ENCODE measurements around the gene FLT3LG. TPM values are rescaled to one million over a fixed set of nuclear protein-coding genes. Genes with fewer than 3 reads are reported as not detected.

Gene FLT3LG
- total and polyA plus RNA-seq, 9 of the 15 experiments (the other 6 are each of a cell fraction or from before 2014, with no cell fraction given) = 0.31 to 6.4 (median 1.1) TPM

DNA sequence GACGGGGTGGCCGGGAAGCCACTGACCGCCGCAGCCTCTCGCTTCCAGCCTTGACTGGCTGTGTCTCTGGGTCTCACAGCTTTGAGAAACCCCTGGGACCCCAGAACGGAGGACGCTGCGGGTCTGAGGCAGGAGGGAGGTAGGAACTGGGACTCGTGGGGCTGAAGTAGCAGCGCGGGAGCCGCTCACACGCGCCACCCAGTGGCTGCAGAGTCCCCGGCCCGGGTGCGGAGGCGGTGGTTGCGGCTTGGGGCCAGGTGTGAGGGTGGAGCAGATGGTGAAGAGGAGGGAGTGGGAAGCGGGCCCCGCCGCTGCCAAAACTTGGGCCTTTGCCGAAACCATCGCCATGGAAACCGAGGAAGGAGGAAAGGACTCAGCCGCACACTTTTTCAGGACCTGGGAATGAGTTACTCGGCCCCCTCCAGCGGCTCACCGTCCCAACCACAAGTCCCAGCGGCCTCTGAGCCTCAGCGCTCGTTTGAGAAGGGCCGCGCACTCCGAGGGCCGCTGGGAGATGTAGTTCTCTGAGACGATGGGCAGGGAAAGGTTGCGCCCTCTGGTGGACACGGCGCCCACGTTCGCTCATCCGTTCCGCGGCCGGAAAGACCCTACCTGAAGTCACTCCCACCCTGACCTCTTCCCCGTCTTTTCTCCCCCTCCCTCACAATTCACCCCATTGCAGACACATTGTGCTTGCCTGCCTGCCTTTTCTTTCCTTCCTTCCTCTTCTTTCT is 30.5 kb upstream of the FLT3LG start (continued):
- TF ChIP-seq, protein P1, sequence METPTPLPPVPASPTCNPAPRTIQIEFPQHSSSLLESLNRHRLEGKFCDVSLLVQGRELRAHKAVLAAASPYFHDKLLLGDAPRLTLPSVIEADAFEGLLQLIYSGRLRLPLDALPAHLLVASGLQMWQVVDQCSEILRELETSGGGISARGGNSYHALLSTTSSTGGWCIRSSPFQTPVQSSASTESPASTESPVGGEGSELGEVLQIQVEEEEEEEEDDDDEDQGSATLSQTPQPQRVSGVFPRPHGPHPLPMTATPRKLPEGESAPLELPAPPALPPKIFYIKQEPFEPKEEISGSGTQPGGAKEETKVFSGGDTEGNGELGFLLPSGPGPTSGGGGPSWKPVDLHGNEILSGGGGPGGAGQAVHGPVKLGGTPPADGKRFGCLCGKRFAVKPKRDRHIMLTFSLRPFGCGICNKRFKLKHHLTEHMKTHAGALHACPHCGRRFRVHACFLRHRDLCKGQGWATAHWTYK (CRISPR knock-in tag; IDR thresholded peaks at IDR 0.05) = no peak
- TF ChIP-seq, protein P2, sequence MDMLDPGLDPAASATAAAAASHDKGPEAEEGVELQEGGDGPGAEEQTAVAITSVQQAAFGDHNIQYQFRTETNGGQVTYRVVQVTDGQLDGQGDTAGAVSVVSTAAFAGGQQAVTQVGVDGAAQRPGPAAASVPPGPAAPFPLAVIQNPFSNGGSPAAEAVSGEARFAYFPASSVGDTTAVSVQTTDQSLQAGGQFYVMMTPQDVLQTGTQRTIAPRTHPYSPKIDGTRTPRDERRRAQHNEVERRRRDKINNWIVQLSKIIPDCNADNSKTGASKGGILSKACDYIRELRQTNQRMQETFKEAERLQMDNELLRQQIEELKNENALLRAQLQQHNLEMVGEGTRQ (CRISPR knock-in tag; IDR thresholded peaks at IDR 0.05) = no peak
- no peak for TF ChIP-seq COPS2 (conservative IDR thresholded peaks at IDR 0.05)
- TF ChIP-seq CAMTA2 (CRISPR knock-in tag; conservative IDR thresholded peaks at IDR 0.05) = no peak
- TF ChIP-seq ZKSCAN3 (CRISPR knock-in tag; IDR thresholded peaks at IDR 0.05) = no peak
- no peak for TF ChIP-seq MXD1 (CRISPR knock-in tag; IDR thresholded peaks at IDR 0.05; ENCODE audit: borderline replicate concordance, poor library complexity, severe bottlenecking)
- 0 out of 2 replicates have a peak, but pooled peaks have one; percentile 54 for TF ChIP-seq ZNF431 (CRISPR knock-in tag; IDR thresholded peaks at IDR 0.05)
- TF ChIP-seq, protein P3, sequence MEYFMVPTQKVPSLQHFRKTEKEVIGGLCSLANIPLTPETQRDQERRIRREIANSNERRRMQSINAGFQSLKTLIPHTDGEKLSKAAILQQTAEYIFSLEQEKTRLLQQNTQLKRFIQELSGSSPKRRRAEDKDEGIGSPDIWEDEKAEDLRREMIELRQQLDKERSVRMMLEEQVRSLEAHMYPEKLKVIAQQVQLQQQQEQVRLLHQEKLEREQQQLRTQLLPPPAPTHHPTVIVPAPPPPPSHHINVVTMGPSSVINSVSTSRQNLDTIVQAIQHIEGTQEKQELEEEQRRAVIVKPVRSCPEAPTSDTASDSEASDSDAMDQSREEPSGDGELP (CRISPR knock-in tag; IDR thresholded peaks at IDR 0.05; ENCODE audit: borderline replicate concordance) = peak; percentile 93
- TF ChIP-seq ZNF444 (CRISPR knock-in tag; IDR thresholded peaks at IDR 0.05) = no peak
- peak; percentile 74 for TF ChIP-seq ATF7 (IDR thresholded peaks at IDR 0.05)
- no peak for TF ChIP-seq U2AF1 (optimal IDR thresholded peaks at IDR 0.05; ENCODE audit: low read depth, low read length)
- TF ChIP-seq, protein P4, sequence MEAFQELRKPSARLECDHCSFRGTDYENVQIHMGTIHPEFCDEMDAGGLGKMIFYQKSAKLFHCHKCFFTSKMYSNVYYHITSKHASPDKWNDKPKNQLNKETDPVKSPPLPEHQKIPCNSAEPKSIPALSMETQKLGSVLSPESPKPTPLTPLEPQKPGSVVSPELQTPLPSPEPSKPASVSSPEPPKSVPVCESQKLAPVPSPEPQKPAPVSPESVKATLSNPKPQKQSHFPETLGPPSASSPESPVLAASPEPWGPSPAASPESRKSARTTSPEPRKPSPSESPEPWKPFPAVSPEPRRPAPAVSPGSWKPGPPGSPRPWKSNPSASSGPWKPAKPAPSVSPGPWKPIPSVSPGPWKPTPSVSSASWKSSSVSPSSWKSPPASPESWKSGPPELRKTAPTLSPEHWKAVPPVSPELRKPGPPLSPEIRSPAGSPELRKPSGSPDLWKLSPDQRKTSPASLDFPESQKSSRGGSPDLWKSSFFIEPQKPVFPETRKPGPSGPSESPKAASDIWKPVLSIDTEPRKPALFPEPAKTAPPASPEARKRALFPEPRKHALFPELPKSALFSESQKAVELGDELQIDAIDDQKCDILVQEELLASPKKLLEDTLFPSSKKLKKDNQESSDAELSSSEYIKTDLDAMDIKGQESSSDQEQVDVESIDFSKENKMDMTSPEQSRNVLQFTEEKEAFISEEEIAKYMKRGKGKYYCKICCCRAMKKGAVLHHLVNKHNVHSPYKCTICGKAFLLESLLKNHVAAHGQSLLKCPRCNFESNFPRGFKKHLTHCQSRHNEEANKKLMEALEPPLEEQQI (IDR thresholded peaks at IDR 0.05) = no peak
- TF ChIP-seq ZNF592 (IDR thresholded peaks at IDR 0.05) = peak; percentile 97
- TF ChIP-seq HMGXB4 (CRISPR knock-in tag; IDR thresholded peaks at IDR 0.05) = peak; percentile 43; the same call in 1 of the 2 replicates
